ENCODE results near the gene RBMS3.
"Not testable (repeated sequence)": the region's sequence is repeated elsewhere in the genome, so short reads cannot be mapped to it uniquely, and the experiment has no call there.

The RBMS3 gene

DNA sequence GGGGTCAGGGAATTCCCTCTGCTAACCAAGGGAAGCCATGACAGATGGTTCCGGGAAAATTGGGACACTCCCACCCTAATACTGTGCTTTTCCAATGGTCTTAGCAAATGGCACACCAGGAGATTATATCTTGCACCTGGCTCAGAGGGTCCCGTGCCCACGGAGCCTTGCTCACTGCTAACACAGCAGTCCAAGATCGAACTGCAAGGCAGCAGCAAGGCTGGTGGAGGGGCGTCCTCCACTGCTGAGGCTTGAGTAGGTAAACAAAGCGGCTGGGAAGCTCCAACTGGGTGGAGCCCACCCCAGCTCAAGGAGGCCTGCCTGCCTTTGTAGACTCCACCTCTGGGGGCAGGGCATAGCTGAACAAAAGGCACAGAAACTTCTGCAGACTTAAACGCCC lies 389.6 kb downstream of the RBMS3 start:
- DNase-seq (ENCODE audit: low read depth, low spot score) = not testable (repeated sequence)

DNA sequence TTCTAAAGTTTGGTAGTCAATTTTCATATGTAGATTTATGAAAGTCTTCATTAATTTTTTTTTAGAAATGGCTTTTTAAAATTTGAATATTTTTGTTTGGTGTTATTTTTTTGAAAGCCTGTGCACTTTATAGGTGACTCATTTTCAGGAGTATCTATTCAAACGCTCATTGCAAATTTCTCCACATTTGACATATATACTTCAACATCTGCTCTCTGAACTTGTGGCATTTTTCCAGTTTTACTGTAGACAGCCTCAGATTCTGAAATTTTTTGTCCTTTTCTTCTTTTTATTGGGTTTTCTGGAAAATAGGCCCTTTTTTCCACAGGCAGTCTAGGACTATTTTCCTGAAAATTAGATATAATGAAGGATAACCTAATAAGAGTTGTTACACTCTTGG lies 396.6 kb downstream of the RBMS3 start:
- no peak for DNase-seq (ENCODE audit: low read depth, low spot score)

DNA sequence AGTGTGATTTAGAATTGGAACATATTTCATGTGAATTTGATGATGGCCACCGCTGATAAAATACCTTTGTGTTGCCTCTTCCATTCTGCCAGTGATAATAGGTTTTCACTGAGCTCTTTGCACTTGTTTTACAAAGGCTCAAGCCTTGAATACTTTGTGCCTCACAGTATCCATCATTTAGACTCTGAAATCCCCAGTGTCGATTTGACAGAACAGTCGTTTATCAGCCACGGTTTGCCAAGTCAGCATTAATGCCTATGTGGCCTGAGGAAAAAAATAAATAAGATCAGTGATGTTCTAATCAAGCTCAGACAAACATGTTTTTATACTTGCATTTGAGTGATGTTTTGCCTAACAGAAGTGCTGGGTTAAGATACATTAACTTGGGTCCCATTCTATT lies 399.1 kb downstream of the RBMS3 start:
- no peak for DNase-seq (ENCODE audit: low read depth, low spot score)

DNA sequence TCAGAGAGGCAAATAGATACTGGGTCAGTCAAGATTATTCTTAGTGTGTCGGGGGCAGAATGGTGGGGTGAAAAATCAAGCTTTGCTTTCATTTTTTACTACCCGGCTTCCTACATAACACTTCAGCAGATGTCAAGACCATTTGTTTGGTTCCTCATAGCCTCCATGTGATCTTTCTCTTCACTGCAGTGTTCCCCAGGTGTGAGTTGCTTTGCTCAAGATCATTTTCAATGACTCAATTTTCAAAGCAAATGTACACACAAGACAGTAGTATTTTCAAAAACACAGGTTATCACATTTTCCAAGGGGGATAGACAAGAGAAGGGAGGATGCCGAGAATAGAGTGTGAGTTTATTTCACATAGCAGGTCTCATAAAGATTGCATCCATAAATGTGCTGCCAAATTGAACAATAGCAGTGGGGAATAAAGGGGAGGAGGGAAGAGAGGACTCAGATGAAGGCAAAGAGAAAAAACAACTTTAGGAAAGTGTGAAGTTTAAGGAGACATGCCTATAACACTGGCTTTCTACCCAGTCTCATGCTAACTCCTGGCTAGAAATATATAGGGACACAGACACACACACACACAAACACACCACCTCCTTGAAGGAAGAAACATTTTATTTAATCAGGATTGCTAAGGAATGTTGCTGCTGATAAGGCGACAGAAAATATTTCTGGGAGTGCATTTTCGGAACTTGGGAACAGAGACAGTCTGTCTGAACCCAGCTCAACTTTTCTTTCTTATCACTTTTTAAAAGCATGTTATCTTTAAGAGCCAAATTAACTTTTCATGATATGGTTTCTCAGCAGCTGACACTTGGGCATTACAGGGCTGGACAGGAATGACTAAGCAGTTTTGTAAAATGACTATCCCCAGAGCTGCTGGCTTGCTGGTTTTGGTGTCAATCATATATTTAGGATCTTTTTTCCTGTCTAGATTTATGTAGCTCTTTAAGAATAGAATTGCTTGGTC lies 402.4 kb downstream of the RBMS3 start:
- DNase-seq (ENCODE audit: low read depth, low spot score) = peak; percentile 68

DNA sequence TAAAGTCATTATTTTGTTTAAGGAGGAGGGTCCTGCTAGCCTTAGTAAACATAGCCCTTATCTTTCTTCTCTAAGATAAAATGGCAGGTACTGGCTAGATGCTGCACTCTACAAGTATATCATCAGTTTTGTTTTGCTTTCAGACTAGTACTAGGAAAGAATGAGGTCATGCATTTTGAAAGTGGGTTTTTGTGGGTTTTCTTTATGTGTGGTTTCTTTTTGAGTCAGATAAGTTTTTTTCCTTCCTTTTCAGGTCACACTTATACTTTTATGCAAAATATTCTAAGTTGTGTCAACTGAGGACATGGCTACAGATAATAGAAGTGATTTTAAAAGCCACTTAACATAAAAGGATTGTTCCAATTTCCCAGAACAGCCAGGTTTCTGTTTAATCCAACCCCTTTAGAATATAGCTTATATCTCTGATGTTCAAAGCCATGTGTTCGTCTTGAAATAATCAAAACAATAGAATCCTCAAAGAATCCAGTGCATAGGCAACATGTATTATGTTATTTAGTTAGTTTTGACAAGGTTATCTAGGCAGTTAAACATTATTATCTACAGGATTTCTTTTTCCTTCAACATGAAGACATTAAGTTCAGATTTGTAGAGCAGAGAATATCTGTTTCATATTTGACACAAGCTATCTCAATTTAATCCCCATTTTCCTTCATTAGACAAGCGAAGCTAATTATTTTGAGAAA lies 406.2 kb downstream of the RBMS3 start:
- peak; percentile 84 for DNase-seq (ENCODE audit: low read depth, low spot score)

DNA sequence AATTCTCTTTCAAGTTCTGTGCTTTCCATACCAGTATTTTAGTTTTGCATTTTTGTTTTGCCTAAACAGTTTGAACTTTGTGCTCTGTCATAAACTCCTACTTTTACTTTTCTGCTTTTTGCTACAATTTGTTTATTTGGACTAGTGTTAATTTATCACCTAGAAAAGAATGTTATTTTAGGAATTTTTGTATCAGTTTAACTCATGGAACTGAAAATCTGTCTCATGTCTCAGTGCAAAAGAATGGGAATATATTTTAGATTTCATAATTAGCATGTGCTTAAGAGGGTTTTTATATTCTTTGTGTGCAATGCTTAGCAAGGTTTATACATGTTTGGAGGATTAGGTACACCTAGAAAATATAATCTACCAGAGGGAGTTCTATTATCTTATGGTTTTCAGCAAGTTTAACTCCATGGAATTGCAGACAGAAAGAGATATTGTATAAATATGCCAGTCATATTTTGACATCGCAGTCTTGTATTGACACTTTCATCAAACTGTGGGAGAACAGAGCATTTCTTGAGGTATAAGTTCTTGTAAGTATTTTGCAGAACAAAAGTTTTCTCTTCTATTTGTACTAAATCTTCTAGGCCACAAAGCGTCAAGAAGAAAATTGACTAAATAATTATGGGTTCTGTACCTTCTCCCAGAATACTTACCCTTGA lies 409.9 kb downstream of the RBMS3 start:
- no peak for DNase-seq (ENCODE audit: low read depth, low spot score)

DNA sequence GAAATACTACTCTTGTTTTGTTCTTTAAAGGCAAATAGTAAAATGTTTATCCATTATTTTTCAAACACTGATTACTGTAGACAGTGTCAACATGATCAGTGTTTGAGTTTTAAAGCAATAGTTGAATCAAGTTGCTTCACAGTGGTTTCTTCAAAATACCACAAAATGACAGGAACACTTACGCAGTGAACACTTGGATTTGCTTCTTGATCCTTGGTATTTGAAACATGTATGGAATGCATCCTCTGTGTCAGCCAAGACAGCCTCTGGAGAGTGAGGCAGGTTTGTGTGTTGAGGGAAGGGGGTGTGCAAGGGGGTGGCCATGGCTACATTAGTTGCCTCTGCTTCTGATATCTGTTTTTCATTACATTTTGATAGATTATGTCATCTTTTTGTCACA lies 413.0 kb downstream of the RBMS3 start:
- DNase-seq (ENCODE audit: low read depth, low spot score) = peak; percentile 93

DNA sequence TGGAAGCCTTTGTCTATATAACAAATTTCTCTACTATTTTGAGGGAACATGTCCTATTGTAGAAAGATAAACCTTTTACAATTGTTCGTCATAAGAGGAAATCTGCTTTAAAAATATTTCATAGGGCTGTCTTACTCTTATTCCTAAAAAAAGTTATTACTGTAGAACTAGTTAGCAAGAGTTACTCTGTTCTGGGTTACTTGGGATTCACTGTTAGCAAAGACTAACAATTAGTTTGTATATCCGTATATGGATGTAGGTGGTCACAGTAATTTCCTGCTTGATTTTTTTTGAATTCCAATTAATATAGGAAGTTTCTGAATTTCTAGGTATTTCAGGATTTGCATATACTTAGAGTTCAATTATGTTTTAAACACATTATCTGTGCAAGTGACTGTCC lies 413.5 kb downstream of the RBMS3 start:
- no peak for DNase-seq (ENCODE audit: low read depth, low spot score)

DNA sequence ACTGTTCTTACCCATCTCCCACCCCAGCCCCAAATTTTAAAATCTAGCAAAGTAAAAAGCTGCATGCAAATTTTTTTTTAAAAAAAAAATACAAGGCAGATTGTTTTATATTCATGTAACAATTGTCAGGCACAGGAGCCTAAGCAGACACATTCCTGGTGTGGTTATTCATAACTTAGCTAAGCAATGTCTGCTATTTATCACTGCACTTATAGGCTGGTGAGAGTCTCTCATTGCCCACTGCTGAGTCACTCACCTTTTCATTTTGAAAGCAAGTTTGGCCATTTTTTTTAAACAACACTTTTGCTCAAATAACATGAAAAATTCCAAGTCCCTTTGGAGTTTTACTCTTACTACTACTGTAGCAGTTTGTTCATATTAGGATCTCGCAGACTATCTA lies 413.9 kb downstream of the RBMS3 start:
- DNase-seq (ENCODE audit: low read depth, low spot score) = peak; percentile 92

DNA sequence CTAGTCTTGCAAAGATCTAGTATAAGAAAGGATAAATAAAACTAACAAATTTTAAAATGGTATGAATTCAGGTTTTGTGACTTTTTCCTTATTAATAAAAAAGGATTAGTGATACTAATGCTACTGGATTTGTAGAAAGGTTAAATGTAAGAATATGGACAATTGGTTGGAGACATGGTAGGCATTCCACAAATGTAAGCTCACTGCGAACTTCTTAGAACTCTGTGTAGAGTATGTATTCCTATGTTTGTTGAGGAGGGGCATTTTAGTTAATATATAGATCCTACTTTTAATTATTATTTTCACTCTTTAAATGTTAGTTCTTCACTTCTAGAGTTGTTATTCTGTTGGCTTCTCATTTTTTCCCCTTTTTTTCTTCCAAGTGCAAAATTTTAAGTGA lies 414.3 kb downstream of the RBMS3 start:
- DNase-seq (ENCODE audit: low read depth, low spot score) = no peak

DNA sequence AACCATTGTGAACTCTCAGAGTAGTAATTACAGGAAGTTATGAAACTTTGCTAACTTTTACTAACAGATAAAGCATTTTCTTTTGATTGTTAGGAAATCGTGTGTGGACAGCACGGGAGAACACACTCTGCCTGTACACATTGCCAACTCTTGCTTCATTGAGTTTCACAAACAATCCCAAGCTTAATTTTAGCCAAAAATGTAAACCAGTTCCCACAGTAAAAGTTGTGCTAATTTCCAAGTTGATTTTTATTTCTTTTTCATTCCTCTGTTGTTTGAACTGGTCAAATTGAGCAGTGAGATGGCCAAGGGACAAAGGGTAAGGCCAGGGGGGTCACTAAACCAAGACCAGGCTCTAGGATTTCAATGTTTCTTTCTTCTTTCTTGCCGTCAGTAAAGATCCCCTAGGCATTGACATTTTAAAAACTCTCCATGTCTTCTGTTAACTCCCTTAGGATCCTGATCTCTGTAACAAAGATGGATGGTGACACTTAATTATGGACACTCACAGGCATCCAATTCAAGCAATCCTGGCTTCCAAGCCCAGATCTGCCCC lies 414.9 kb downstream of the RBMS3 start:
- peak; percentile 63 for DNase-seq (ENCODE audit: low read depth, low spot score)

DNA sequence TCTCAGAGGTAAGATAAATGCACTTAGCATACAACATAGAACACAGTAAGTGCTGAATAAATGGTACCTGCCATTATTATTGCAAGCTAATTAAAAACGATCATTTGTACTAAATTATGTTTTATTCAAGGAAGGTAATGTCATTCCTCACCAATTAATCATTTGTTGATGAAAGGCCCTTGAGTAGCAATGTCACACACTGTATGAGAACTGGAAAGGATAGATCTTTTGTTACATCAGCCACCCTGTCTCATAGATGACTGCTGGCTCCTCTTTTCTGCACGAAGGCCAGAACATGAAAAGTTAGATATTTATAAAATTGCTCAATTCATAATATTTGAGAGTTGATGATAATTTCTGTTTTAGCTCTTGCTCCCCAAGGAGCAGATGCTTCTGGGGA lies 415.4 kb downstream of the RBMS3 start:
- no peak for DNase-seq (ENCODE audit: low read depth, low spot score)

DNA sequence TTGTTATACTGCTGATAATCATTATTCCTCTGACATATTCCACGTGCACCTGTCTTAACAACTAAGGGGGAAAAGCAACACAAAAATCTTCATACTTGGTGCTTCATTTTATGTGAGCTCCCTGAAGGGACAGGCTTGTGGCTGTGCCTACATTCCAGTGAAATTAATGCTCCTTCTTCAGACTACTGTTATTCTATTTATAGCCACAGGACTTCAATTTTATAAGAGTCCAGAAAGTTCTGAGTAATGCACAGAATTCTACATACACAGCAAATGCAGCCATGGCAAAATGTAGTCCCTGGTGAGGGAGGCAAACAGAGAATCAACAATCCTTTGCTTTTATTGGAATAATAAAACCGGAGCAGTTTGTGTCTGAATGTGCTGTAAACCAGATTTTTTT lies 417.1 kb downstream of the RBMS3 start:
- DNase-seq (ENCODE audit: low read depth, low spot score) = peak; percentile 37

DNA sequence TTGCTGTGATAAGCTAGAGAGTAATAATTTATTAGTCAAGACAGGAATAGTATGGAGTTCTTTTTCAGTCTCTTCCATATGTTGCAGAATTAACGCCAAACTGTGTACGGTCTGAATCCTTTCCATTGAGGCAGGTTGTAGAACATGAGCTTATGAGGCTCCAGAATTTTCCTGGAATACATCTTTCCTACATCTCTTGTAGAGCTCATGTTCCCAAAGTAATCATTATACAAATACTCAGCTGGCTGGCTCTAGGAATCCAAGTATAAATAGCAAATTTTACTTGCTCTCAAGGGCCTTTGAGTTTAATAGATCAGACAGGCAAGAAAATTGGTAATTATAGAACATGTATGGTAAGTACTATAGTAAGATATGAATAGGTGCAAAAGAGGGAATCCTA lies 419.4 kb downstream of the RBMS3 start:
- DNase-seq (ENCODE audit: low read depth, low spot score) = no peak

DNA sequence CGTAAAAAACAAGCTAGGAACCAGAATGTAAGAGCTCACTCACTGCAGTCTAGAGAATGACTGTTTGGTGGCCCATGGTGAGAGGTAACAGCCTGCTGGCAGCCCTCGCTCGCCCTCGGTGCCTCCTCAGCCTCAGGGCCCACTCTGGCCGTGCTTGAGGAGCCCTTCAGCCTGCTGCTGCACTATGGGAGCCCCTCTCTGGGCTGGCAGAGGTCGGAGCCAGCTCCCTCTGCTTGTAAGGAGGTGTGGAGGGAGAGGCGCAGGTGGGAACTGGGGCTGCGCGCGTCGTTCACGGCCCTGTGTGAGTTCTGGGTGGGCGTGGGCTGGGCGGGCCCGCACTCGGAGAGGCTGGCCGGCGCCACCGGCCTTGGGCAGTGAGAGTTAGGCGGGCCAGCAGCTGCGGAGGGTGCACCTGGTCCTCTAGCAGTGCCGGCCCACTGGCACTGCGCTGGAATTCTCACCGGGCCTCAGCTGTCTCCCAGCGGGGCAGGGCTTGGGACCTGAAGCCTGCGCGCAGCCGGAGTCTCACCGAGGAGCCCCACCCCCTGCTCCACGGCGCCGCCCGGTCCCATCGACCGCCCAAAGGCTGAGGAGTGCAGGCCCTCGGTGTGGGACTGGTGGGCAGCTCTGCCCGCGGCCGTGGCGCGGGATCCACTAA lies 420.6 kb downstream of the RBMS3 start:
- no peak for DNase-seq (ENCODE audit: low read depth, low spot score)

DNA sequence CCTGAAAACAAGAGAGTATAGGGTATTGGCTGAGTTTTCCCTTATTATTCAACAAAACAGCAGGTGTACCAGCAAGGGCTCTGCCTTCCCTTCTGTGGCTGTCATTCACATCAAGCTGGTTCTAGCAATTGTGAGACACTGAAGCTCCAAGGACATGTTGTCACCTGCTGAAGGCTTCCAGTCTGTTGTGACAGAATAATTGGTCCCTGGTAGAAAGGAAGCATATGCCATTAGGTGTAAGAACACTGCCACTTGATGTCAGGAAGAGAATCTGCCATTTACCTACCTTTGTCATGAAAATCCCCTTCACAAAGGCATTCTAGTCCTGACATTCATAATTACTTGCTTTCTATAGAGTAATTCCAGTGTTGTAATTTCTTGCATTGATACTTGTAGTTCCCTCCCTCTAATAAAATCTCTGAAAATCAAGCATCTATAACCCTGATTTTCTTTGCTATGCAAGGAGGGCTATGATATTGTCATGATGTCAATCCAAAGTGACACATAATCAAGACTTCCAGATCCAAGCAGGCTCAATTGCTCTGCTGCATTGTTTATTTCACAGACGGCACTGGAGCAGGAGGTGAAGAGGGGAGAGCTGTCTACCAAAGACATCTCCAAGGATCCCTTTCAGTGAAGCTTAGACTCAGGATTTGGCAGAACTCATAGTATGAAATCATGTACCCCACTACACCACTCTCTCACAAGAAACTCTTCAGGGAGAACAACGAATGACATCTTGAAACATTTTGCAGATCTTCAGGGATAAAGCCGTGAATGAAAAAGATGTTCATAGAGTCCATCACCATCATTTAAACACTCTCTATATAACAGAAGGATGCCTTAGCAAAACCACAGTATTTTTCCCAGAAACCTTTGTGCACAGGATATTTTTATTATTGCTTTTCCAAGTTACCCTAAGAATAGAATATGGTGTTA lies 425.3 kb downstream of the RBMS3 start:
- DNase-seq (ENCODE audit: low read depth, low spot score) = no peak

DNA sequence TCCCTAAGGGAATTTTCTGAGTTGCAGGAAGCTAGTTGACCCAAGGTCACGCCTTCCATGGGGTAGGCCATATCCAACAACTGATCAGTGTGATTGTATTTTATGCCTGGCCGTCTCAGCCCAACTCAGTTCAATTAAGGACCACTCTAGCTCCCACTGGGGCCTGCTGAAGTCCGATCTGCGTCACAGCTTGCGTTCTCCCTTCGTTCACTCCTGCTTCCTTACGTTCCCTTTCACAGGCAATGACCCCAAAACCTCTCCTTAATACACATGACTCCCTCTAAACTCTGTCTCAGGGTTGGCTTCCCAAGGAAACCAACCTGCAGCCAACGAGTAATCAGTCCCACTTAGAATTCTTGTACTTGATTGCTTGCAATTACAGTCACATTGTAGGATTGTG lies 428.0 kb downstream of the RBMS3 start:
- no peak for DNase-seq (ENCODE audit: low read depth, low spot score)

DNA sequence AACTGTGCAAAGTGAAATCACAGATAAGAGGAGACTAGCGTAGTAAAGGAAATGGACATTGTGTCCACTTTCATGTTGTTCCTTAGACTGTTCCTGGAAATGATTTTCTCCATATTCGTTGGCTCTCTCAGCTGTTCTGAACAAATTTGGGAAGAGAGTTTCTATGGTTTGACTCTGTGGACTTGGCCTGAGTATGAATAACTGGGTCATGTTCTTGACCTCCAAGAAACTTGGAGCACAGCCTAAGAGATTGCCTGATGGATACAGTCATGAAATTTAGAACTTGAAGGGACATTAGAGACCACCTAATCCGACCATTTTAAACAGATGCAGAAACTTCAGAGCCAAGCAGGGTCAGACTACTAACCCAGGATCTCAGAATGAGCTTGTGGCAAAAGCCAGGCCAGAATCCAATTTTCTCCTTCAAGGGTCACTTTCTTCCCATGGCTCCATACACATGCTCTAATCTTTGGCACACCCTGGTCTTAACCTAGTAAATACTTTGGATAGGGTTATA lies 430.4 kb downstream of the RBMS3 start:
- no peak for DNase-seq (ENCODE audit: low read depth, low spot score)

DNA sequence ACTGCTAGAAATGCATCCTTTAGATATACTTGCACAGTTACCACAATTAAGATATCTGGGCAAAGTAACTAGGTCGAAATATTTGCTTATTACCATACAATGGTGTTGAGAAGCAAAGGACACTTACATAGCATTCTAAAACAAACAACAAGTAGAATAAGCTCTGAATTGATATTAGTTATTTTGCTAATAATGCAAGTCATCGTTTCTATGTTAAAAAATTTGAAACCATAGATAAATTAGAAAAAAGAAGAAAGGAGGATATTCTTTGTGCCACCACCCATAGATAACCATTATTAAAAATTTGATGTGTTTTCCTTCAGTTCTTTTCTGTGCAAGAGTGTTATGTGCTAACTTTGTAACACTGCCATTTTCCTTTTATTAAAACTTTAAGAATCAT lies 435.3 kb downstream of the RBMS3 start:
- DNase-seq (ENCODE audit: low read depth, low spot score) = no peak

DNA sequence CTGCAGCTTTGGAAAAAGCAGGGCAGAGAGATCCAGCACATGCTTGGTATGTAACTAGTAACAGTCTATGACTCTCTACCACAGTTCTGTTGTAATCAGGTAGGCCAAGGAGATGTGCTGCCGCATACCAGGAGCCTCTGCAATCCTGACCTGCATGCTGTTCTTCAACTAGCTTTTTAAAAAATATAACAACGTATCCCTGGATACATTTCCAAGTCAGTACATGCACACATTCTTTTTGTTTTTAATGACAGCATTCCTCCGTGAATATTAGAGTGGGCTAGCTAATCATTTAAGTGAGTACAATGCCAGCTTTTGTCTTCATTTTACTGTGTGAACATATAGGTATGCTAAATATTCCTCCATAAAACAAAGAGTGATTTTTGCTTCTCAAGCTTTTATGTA lies 437.8 kb downstream of the RBMS3 start:
- DNase-seq (ENCODE audit: low read depth, low spot score) = peak; percentile 16
